ENCODE results near the gene SP1.

- TF ChIP-seq EZH2 (IDR thresholded peaks at IDR 0.05; ENCODE audit: borderline replicate concordance, insufficient read depth, low read length, poor library complexity, severe bottlenecking) = no peak
- TF ChIP-seq, protein P1, sequence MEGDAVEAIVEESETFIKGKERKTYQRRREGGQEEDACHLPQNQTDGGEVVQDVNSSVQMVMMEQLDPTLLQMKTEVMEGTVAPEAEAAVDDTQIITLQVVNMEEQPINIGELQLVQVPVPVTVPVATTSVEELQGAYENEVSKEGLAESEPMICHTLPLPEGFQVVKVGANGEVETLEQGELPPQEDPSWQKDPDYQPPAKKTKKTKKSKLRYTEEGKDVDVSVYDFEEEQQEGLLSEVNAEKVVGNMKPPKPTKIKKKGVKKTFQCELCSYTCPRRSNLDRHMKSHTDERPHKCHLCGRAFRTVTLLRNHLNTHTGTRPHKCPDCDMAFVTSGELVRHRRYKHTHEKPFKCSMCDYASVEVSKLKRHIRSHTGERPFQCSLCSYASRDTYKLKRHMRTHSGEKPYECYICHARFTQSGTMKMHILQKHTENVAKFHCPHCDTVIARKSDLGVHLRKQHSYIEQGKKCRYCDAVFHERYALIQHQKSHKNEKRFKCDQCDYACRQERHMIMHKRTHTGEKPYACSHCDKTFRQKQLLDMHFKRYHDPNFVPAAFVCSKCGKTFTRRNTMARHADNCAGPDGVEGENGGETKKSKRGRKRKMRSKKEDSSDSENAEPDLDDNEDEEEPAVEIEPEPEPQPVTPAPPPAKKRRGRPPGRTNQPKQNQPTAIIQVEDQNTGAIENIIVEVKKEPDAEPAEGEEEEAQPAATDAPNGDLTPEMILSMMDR (IDR thresholded peaks at IDR 0.05; ENCODE audit: poor library complexity, severe bottlenecking) = no peak
- no peak for TF ChIP-seq POLR2AphosphoS5 (IDR thresholded peaks at IDR 0.05)
- TF ChIP-seq EP300 (conservative IDR thresholded peaks at IDR 0.05; ENCODE audit: poor library complexity, severe bottlenecking) = no peak
These were observed 50.1 kb downstream of the SP1 start for GRCh38 chr12:53430116-53430515.

Data from neural cell (in vitro differentiated cells).